Panc1 (cell line): ENCODE measurements around the gene CD9. TPM values are rescaled to one million over a fixed set of nuclear protein-coding genes. Genes with fewer than 3 reads are reported as not detected.

ENCODE experiments used
- ATAC-seq: fragments of 200-7000 bp; cut with Tn5 transposase; 2 replicates; pipeline ENCODE4 v1.9.1; 2020; ENCODE audit warnings: mild to moderate bottlenecking, moderate library complexity
- BruUV-seq: library from RNA; stranded (reverse); fragments of 400-500 nt; replicated peaks from 2 replicates; lab custom pipeline; 2021; lab: Mats Ljungman, UMichigan
- CTCF ChIA-PET: fragments of 300-600 bp; sonication (Branson Sonifier 250); formaldehyde crosslinking; loops from one replicate; lab custom pipeline; 2022; ENCODE audit warnings: antibody characterized with exemption; lab: Charles Lee
- POLR2A ChIA-PET: fragments of 300-600 bp; sonication (Branson Sonifier 250); formaldehyde crosslinking; loops from one replicate; lab custom pipeline; 2022; ENCODE audit warnings: antibody characterized with exemption; lab: Charles Lee
- DNase-seq: peaks from one replicate; pipeline ENCODE4 v3.0.0-alpha.2; 2010; ENCODE audit warnings: low read depth, low spot score
- H3K27ac ChIP-seq: 2 replicates; pipeline ENCODE4 v1.5.1; 2011; ENCODE audit warnings: mild to moderate bottlenecking, low read length, inconsistent platforms
- H3K27me3 ChIP-seq: fragments of 200-500 bp; sonication (Bioruptor generic); 2 replicates; pipeline ENCODE4 v1.6.0; 2014; ENCODE audit warnings: low read length, inconsistent platforms; ENCODE audit not compliant: control insufficient read depth, insufficient read depth
- H3K36me3 ChIP-seq: fragments of 200-500 bp; sonication (Bioruptor generic); 2 replicates; pipeline ENCODE4 v1.5.1; 2014; ENCODE audit warnings: inconsistent platforms, mild to moderate bottlenecking, low read length, moderate library complexity; ENCODE audit not compliant: control insufficient read depth, insufficient read depth
- H3K4me1 ChIP-seq: 2 replicates; pipeline ENCODE4 v1.5.1; 2011; ENCODE audit warnings: inconsistent platforms, mild to moderate bottlenecking, low read length, moderate library complexity; ENCODE audit not compliant: control insufficient read depth, insufficient read depth
- H3K4me3 ChIP-seq, 2 experiments: 2 replicates each; pipeline ENCODE4 v1.5.1; 2011 to 2012; ENCODE audit warnings: low read depth in 2 of 2, low read length in 2 of 2, mild to moderate bottlenecking in 2 of 2, inconsistent platforms in 1 of 2, moderate library complexity in 1 of 2
- H3K9me3 ChIP-seq: fragments of 200-500 bp; sonication (Bioruptor generic); 2 replicates; pipeline ENCODE4 v1.5.1; 2014; ENCODE audit warnings: low read depth, mild to moderate bottlenecking, inconsistent platforms, low read length, moderate library complexity; ENCODE audit not compliant: control insufficient read depth, insufficient read depth
- POLR2AphosphoS5 ChIP-seq: IDR thresholded peaks from 2 replicates; pipeline ENCODE4 v1.6.1; 2012; ENCODE audit warnings: mild to moderate bottlenecking, low read depth, low read length, moderate library complexity
- REST ChIP-seq, 2 experiments: IDR thresholded peaks; 2 replicates each; pipeline ENCODE4 v1.6.1; 2011 to 2012; ENCODE audit warnings: low read depth in 2 of 2, control low read depth in 1 of 2, low read length in 1 of 2, mild to moderate bottlenecking in 1 of 2, moderate library complexity in 1 of 2; ENCODE audit not compliant: insufficient read depth in 1 of 2
- SIN3A ChIP-seq: IDR thresholded peaks from 2 replicates; pipeline ENCODE4 v1.6.1; 2012; ENCODE audit warnings: low read depth, mild to moderate bottlenecking, low read length, moderate library complexity, borderline replicate concordance; ENCODE audit not compliant: insufficient read depth
- TCF7L2 ChIP-seq: IDR thresholded peaks from 2 replicates; pipeline ENCODE4 v1.6.1; 2011; ENCODE audit warnings: mild to moderate bottlenecking, low read depth, low read length, inconsistent platforms
- in situ Hi-C: cut with HindIII; loops from 2 replicates; pipeline ENCODE4 v1.10.0; 2016; ENCODE audit warnings: low sequenced_read_pairs, low pct_unique_long_range_greater_than_20kb
- intact Hi-C: fragments of 100-400 bp; cut with micrococcal nuclease; formaldehyde crosslinking; loops from one replicate; pipeline ENCODE4 v1.10.0; 2022; ENCODE audit not compliant: unreplicated experiment
- total RNA-seq: library from RNA; stranded (reverse); gene quantifications from one replicate; pipeline ENCODE4 v1.2.1, GENCODE V29; 2021; ENCODE audit not compliant: unreplicated experiment
- TF ChIP-seq, protein P1 (sequence below): fragments of 450-650 bp; IDR thresholded peaks from 2 replicates; pipeline ENCODE4 v1.5.1; 2017; ENCODE audit warnings: mild to moderate bottlenecking

The CD9 gene
- total RNA-seq, 1 experiment from 2014 or later: 103 TPM

DNA sequence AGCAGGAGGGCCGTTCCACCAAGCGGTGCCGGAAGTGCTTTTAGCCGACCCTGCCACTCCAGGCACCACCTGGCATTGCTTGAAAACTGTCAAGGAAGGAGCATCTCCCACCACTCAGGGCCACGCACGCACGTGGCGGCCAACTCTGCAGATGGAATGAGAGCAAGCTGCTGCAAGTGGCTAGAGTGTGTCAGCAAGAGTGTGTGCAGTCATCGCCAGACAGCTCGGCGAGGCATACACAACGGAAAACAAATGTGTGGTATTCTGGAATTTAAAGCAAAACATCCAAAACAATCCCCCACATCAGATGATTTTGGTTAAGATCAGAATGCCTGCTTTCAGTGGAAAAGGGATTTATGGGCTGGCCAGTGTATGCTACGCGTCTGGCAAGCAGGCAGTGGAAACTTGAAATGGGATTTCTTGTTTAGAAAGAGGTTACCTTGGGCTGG is 11.2 kb downstream of the CD9 start:
- intact Hi-C loops (no loop called here), in situ Hi-C loops (no loop called here)
- POLR2A ChIA-PET: interaction anchor here (0.5 kb wide), 1 partner anchor 323 kb away, joined by 16 read pairs; the partner anchor contains the start of gene GAPDH
- Histone ChIP-seq H3K9me3 (no peaks in the 10 kb centered on the region), H3K27ac (no peak overlapping the region), H3K4me1 (peaks cover 27% of the 10 kb centered on the region), H3K27me3 (no peaks in the 10 kb centered on the region), H3K4me3 (no peak overlapping the region), H3K36me3 (no peaks in the 10 kb centered on the region)
- CTCF ChIA-PET: interaction anchor here (0.6 kb wide), 1 partner anchor 1958 kb away, joined by 6 read pairs; no protein-coding TSS in a partner anchor
- ATAC-seq: no peak
- TF ChIP-seq, protein P1, sequence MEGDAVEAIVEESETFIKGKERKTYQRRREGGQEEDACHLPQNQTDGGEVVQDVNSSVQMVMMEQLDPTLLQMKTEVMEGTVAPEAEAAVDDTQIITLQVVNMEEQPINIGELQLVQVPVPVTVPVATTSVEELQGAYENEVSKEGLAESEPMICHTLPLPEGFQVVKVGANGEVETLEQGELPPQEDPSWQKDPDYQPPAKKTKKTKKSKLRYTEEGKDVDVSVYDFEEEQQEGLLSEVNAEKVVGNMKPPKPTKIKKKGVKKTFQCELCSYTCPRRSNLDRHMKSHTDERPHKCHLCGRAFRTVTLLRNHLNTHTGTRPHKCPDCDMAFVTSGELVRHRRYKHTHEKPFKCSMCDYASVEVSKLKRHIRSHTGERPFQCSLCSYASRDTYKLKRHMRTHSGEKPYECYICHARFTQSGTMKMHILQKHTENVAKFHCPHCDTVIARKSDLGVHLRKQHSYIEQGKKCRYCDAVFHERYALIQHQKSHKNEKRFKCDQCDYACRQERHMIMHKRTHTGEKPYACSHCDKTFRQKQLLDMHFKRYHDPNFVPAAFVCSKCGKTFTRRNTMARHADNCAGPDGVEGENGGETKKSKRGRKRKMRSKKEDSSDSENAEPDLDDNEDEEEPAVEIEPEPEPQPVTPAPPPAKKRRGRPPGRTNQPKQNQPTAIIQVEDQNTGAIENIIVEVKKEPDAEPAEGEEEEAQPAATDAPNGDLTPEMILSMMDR: no peak
- TF ChIP-seq TCF7L2 (no peak), REST (IDR thresholded peaks at IDR 0.05; ENCODE audit: insufficient read depth in 1 of 2, low read depth in 2 of 2, low read length in 1 of 2) (no peak), SIN3A (no peak), POLR2AphosphoS5 (no peak)
- no peak for DNase-seq
- BruUV-seq: no TSS peak

DNA sequence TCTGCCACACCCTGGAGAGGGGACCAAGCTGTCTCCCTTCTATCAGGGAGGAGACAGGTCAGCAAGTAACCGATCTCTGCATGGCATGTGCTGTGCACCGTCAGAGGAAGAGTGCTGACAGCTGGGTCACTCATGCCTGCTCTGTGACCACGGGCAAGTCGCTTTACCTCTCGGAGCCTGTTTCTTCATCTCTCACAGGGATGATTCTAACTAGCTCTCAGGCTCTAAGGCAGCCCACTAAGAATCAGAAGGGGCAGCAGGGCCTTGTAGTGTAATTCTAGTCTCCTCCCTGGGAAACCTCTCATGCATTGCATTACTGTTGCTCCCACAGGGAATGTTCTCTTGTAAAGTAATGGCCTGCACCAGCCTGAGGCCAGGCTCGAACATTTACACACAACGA is 11.9 kb downstream of the CD9 start:
- peaks cover 33% of the 10 kb centered on the region for H3K4me1 ChIP-seq
- H3K36me3 ChIP-seq: no peaks in the 10 kb centered on the region
- intact Hi-C loops (no loop called here), in situ Hi-C loops (no loop called here)
- H3K27me3 ChIP-seq: no peaks in the 10 kb centered on the region
- BruUV-seq: no TSS peak
- no peak overlapping the region for H3K4me3 ChIP-seq
- CTCF ChIA-PET: interaction anchor here (0.6 kb wide), 1 partner anchor 1958 kb away, joined by 6 read pairs; no protein-coding TSS in a partner anchor
- POLR2A ChIA-PET: interaction anchor here (0.5 to 0.6 kb wide), 2 partner anchors 10 to 322 kb away, joined by 3 to 16 read pairs; partner anchors contain the start of gene GAPDH
- DNase-seq (no peak), ATAC-seq (no peak)
- TF ChIP-seq SIN3A: no peak
- no peak for TF ChIP-seq TCF7L2
- no peak for TF ChIP-seq POLR2AphosphoS5
- TF ChIP-seq, protein P1: no peak
- TF ChIP-seq REST (IDR thresholded peaks at IDR 0.05; ENCODE audit: insufficient read depth in 1 of 2, low read depth in 2 of 2, low read length in 1 of 2): no peak
- H3K27ac ChIP-seq: no peak overlapping the region
- H3K9me3 ChIP-seq: no peaks in the 10 kb centered on the region
